ENCODE measurements around the gene DHX30. TPM values are rescaled to one million over a fixed set of nuclear protein-coding genes. Genes with fewer than 3 reads are reported as not detected.

Gene DHX30
- polyA plus RNA-seq, 1 of the 3 experiments (the other 2 are of a cell fraction), result 86.3 TPM

GRCh38 chr3:47877290-47877689 lies 74.4 kb downstream of the DHX30 start:
- H4K20me1 ChIP-seq (ENCODE audit: insufficient read depth), result 0 out of 2 replicates have a peak, but pooled peaks cover 9% of the 10 kb centered on the region
- H3K27me3 ChIP-seq (ENCODE audit: insufficient read depth), result no peaks in the 10 kb centered on the region
- WGBS (ENCODE audit: low lambda C conversion rate), result 86% methylated on average over 3 of the region's 3 CpGs
- no peak for DNase-seq
- H3F3A ChIP-seq (replicated peaks; ENCODE audit: insufficient read depth), result peaks cover 8% of the 10 kb centered on the region
- CTCF ChIA-PET, result interaction anchor here (1.1 kb wide), 1 partner anchor 28 kb away, joined by 3 read pairs; no protein-coding TSS in a partner anchor
- peaks cover 18 to 49% of the 10 kb centered on the region in 2 experiments for H3K36me3 ChIP-seq (replicated peaks in 1 of 2; ENCODE audit: control insufficient read depth in 1 of 2, insufficient read depth in 2 of 2, low read length in 1 of 2)
- POLR2A ChIA-PET, result no interaction called here
- no peak overlapping the region for H2AFZ ChIP-seq (ENCODE audit: low read depth)
- peak overlapping the region in 1 of 2 experiments; percentile 22; a peak in 1 of 4 replicates for H3K27ac ChIP-seq (ENCODE audit: low read depth in 2 of 2, low read length in 1 of 2)
- H3K4me2 ChIP-seq, result no peak overlapping the region
- no peak overlapping the region for H3K9ac ChIP-seq
- TF ChIP-seq CHD2 (IDR thresholded peaks at IDR 0.05; ENCODE audit: low read length, partially characterized antibody) (no peak), CTCF (IDR thresholded peaks at IDR 0.05) (no peak), RAD21 (IDR thresholded peaks at IDR 0.05; ENCODE audit: low read length) (no peak), TCF12 (IDR thresholded peaks at IDR 0.05) (no peak), PBX3 (IDR thresholded peaks at IDR 0.05) (no peak), JUND (IDR thresholded peaks at IDR 0.05) (no peak), RFX5 (IDR thresholded peaks at IDR 0.05; ENCODE audit: low read length) (no peak), MEF2A (IDR thresholded peaks at IDR 0.05; ENCODE audit: borderline replicate concordance, low read depth) (no peak), USF1 (IDR thresholded peaks at IDR 0.05; ENCODE audit: borderline replicate concordance, low read depth) (no peak), YY1 (IDR thresholded peaks at IDR 0.05; ENCODE audit: low read depth) (no peak), EP300 (IDR thresholded peaks at IDR 0.05; ENCODE audit: borderline replicate concordance in 1 of 2, low read depth in 1 of 2, low read length in 1 of 2) (no peak), RCOR1 (IDR thresholded peaks at IDR 0.05; ENCODE audit: low read length) (no peak), EZH2phosphoT487 (IDR thresholded peaks at IDR 0.05; ENCODE audit: borderline replicate concordance, low read depth) (no peak), GATA2 (CRISPR knock-in tag; IDR thresholded peaks at IDR 0.05) (no peak), FOXJ3 (CRISPR knock-in tag; IDR thresholded peaks at IDR 0.05) (no peak)
- peaks cover 48% of the 10 kb centered on the region; the same call in 1 of the 2 replicates for H3K79me2 ChIP-seq (ENCODE audit: insufficient read depth)
- no peaks in the 10 kb centered on the region for H3K9me3 ChIP-seq
- H3K9me2 ChIP-seq, result no peaks in the 10 kb centered on the region
- no peak overlapping the region for H3K4me3 ChIP-seq (ENCODE audit: low read depth in 2 of 2, low read length in 1 of 2)
- 0 out of 4 replicates have a peak, but pooled peaks cover 0 to 15% of the 10 kb centered on the region in 2 experiments for H3K4me1 ChIP-seq (ENCODE audit: control insufficient read depth in 1 of 2, insufficient read depth in 2 of 2, low read depth in 1 of 2, low read length in 1 of 2)

GRCh38 chr3:47877719-47878118 lies 74.8 kb downstream of the DHX30 start:
- Histone ChIP-seq H3K4me1 (ENCODE audit: control insufficient read depth in 1 of 2, insufficient read depth in 2 of 2, low read depth in 1 of 2, low read length in 1 of 2) (0 out of 4 replicates have a peak, but pooled peaks cover 0 to 15% of the 10 kb centered on the region in 2 experiments), H4K20me1 (ENCODE audit: insufficient read depth) (0 out of 2 replicates have a peak, but pooled peaks cover 9% of the 10 kb centered on the region), H3K9me3 (no peaks in the 10 kb centered on the region), H3F3A (replicated peaks; ENCODE audit: insufficient read depth) (peaks cover 8% of the 10 kb centered on the region), H3K4me3 (ENCODE audit: low read depth in 2 of 2, low read length in 1 of 2) (no peak overlapping the region), H3K9me2 (no peaks in the 10 kb centered on the region), H3K36me3 (replicated peaks in 1 of 2; ENCODE audit: control insufficient read depth in 1 of 2, insufficient read depth in 2 of 2, low read length in 1 of 2) (peaks cover 18 to 44% of the 10 kb centered on the region in 2 experiments), H3K79me2 (ENCODE audit: insufficient read depth) (peaks cover 49% of the 10 kb centered on the region; the same call in 1 of the 2 replicates), H3K27ac (ENCODE audit: low read depth in 2 of 2, low read length in 1 of 2) (peak overlapping the region in 1 of 2 experiments; percentile 22; a peak in 1 of 4 replicates), H3K4me2 (no peak overlapping the region), H3K9ac (no peak overlapping the region), H2AFZ (ENCODE audit: low read depth) (no peak overlapping the region), H3K27me3 (ENCODE audit: insufficient read depth) (no peaks in the 10 kb centered on the region)
- no peak for DNase-seq
- ChIA-PET POLR2A (no interaction called here), CTCF (no interaction called here)
- no peak for TF ChIP-seq TEAD4 (IDR thresholded peaks at IDR 0.05; ENCODE audit: borderline replicate concordance, insufficient read depth)
- no peak for TF ChIP-seq MAX (IDR thresholded peaks at IDR 0.05; ENCODE audit: low read depth)
- no peak for TF ChIP-seq RAD21 (IDR thresholded peaks at IDR 0.05; ENCODE audit: low read length)
- no peak for TF ChIP-seq ELF1 (IDR thresholded peaks at IDR 0.05)
- no peak for TF ChIP-seq IRF3 (IDR thresholded peaks at IDR 0.05; ENCODE audit: low read depth, low read length)
- TF ChIP-seq CTCF (IDR thresholded peaks at IDR 0.05), result no peak
- no peak for TF ChIP-seq RXRA (IDR thresholded peaks at IDR 0.05; ENCODE audit: borderline replicate concordance, low read depth)
- TF ChIP-seq TAF1 (IDR thresholded peaks at IDR 0.05; ENCODE audit: borderline replicate concordance, low read depth, low read length), result no peak
